HCT116 (cell line): ENCODE data around the gene STKLD1. TPM values are rescaled to one million over a fixed set of nuclear protein-coding genes. Genes with fewer than 3 reads are reported as not detected.

Experiments
- ATAC-seq: fragments of 200-7000 bp; cut with Tn5 transposase; 2 replicates; pipeline ENCODE4 v1.9.1; 2020; ENCODE audit warnings: mild to moderate bottlenecking, moderate library complexity
- BruUV-seq: library from RNA; stranded (reverse); fragments of 400-500 nt; replicated peaks from 2 replicates; lab custom pipeline; 2021; lab: Mats Ljungman, UMichigan
- CTCF ChIA-PET: fragments of 300-600 bp; sonication (Branson Sonifier 250); formaldehyde crosslinking; loops from one replicate; lab custom pipeline; 2021; ENCODE audit warnings: antibody characterized with exemption; lab: Charles Lee
- POLR2A ChIA-PET: fragments of 300-600, 350-600 bp; sonication (Branson Sonifier 250); formaldehyde crosslinking; loops from one replicate; lab custom pipeline; 2021; ENCODE audit warnings: antibody characterized with exemption; lab: Charles Lee
- RAD21 ChIA-PET, 2 experiments: fragments of 300-600 bp; sonication (Branson Sonifier 250); formaldehyde crosslinking; loops; one replicate each; lab custom pipeline; 2023; ENCODE audit warnings: low total read pairs in 2 of 2; ENCODE audit not compliant: uncharacterized antibody in 2 of 2, unreplicated experiment in 2 of 2, low non-redundant PET in 1 of 2; lab: Charles Lee
- DNase-seq: peaks from one replicate; pipeline ENCODE4 v3.0.0-alpha.2; 2010; ENCODE audit warnings: low read depth, low spot score
- H2AFZ ChIP-seq: fragments of 200-600 bp; shearing (Covaris generic), sonication (generic); 2 replicates; pipeline ENCODE4 v1.6.1; 2017; ENCODE audit warnings: low read depth, mixed run types, mixed read lengths, antibody characterized with exemption, low read length; ENCODE audit not compliant: poor library complexity, severe bottlenecking
- H3K27ac ChIP-seq: 2 replicates; pipeline ENCODE4 v1.5.1; 2012; ENCODE audit warnings: low read depth, low read length
- H3K27me3 ChIP-seq: fragments of 200-600 bp; sonication (generic); 2 replicates; pipeline ENCODE4 v1.6.1; 2016; ENCODE audit warnings: mixed run types, low read length, mixed read lengths; ENCODE audit not compliant: insufficient read depth
- H3K36me3 ChIP-seq, 2 experiments: fragments of 200-500 bp in 1 of 2; fragments of 200-600 bp in 1 of 2; sonication (Bioruptor generic) in 1 of 2; sonication (generic) in 1 of 2; 2 replicates each; pipeline versions ENCODE4 v1.5.1 to v1.6.1; 2014 to 2016; ENCODE audit warnings: low read length in 2 of 2, inconsistent platforms in 1 of 2, mixed read lengths in 1 of 2, mixed run types in 1 of 2; ENCODE audit not compliant: insufficient read depth in 2 of 2, control insufficient read depth in 1 of 2
- H3K4me1 ChIP-seq, 2 experiments: fragments of 200-600 bp in 1 of 2; sonication (generic) in 1 of 2; 2 replicates each; pipeline versions ENCODE4 v1.5.1 to v1.6.1; 2012 to 2017; ENCODE audit warnings: low read length in 2 of 2, inconsistent platforms in 1 of 2, mild to moderate bottlenecking in 1 of 2, mixed read lengths in 1 of 2, mixed run types in 1 of 2, moderate library complexity in 1 of 2; ENCODE audit not compliant: insufficient read depth in 2 of 2, control insufficient read depth in 1 of 2
- H3K4me2 ChIP-seq: fragments of 200-600 bp; sonication (generic); 2 replicates; pipeline ENCODE4 v1.6.1; 2017; ENCODE audit warnings: mixed run types, low read length, mixed read lengths
- H3K4me3 ChIP-seq, 2 experiments: fragments of 200-600 bp in 1 of 2; sonication (generic) in 1 of 2; replicated peaks in 1 of 2; 2 replicates each; pipeline ENCODE4 v1.5.1; 2011 to 2016; ENCODE audit warnings: low read length in 2 of 2, control low read depth in 1 of 2, low read depth in 1 of 2, mild to moderate bottlenecking in 1 of 2, mixed read lengths in 1 of 2, mixed run types in 1 of 2
- H3K79me2 ChIP-seq: fragments of 200-600 bp; sonication (generic); 2 replicates; pipeline ENCODE4 v1.6.1; 2017; ENCODE audit warnings: mild to moderate bottlenecking, mixed run types, low read length, moderate library complexity, mixed read lengths; ENCODE audit not compliant: insufficient read depth
- H3K9ac ChIP-seq: fragments of 200-600 bp; sonication (generic); 2 replicates; pipeline ENCODE4 v1.6.1; 2016; ENCODE audit warnings: low read length, mixed read lengths
- H3K9me2 ChIP-seq: fragments of 200-600 bp; sonication (generic), shearing (Covaris generic); 2 replicates; pipeline ENCODE4 v1.6.1; 2017; ENCODE audit warnings: mixed run types, mild to moderate bottlenecking, moderate library complexity; ENCODE audit not compliant: insufficient read depth
- H3K9me3 ChIP-seq, 2 experiments: fragments of 200-500 bp in 1 of 2; fragments of 200-600 bp in 1 of 2; sonication (Bioruptor generic) in 1 of 2; sonication (generic) in 1 of 2; 2 replicates each; pipeline ENCODE4 v1.6.1; 2014 to 2017; ENCODE audit warnings: low read length in 2 of 2, mixed read lengths in 2 of 2, inconsistent platforms in 1 of 2, low read depth in 1 of 2, mild to moderate bottlenecking in 1 of 2, mixed run types in 1 of 2, moderate library complexity in 1 of 2; ENCODE audit not compliant: control insufficient read depth in 1 of 2, insufficient read depth in 1 of 2
- H4K20me1 ChIP-seq: fragments of 200-600 bp; sonication (generic), shearing (Covaris generic); 2 replicates; pipeline ENCODE4 v1.6.1; 2017; ENCODE audit warnings: mixed run types, mild to moderate bottlenecking, moderate library complexity; ENCODE audit not compliant: insufficient read depth
- CBX3 ChIP-seq: IDR thresholded peaks from 2 replicates; pipeline ENCODE4 v1.6.1; 2012; ENCODE audit warnings: low read depth
- CEBPB ChIP-seq: IDR thresholded peaks from 2 replicates; pipeline ENCODE4 v1.6.1; 2012; ENCODE audit warnings: low read depth
- EGR1 ChIP-seq: IDR thresholded peaks from 2 replicates; pipeline ENCODE4 v1.6.1; 2012; ENCODE audit warnings: low read depth
- EZH2 ChIP-seq: fragments of 200-600 bp; sonication (generic); IDR thresholded peaks from 2 replicates; pipeline ENCODE4 v1.6.1; 2017; ENCODE audit warnings: antibody characterized with exemption, mixed run types
- EZH2phosphoT487 ChIP-seq: fragments of 200-600 bp; IDR thresholded peaks from 2 replicates; pipeline ENCODE4 v1.6.1; 2018; ENCODE audit warnings: antibody characterized with exemption, borderline replicate concordance
- JUND ChIP-seq: IDR thresholded peaks from 2 replicates; pipeline ENCODE4 v1.6.1; 2012
- POLR2A ChIP-seq: IDR thresholded peaks from 2 replicates; pipeline ENCODE4 v1.7.0; 2011; ENCODE audit warnings: borderline replicate concordance; ENCODE audit not compliant: insufficient read depth, insufficient read length; ENCODE audit errors: extremely low read depth
- POLR2AphosphoS5 ChIP-seq: IDR thresholded peaks from 2 replicates; pipeline ENCODE4 v1.6.1; 2011; ENCODE audit warnings: mild to moderate bottlenecking, low read depth, low read length, moderate library complexity
- RAD21 ChIP-seq: IDR thresholded peaks from 2 replicates; pipeline ENCODE4 v1.6.1; 2012; ENCODE audit warnings: low read depth, mild to moderate bottlenecking
- SIN3A ChIP-seq: IDR thresholded peaks from 2 replicates; pipeline ENCODE4 v1.6.1; 2012; ENCODE audit warnings: low read depth
- SP1 ChIP-seq: IDR thresholded peaks from 2 replicates; pipeline ENCODE4 v1.6.1; 2012; ENCODE audit warnings: low read depth
- SRF ChIP-seq: IDR thresholded peaks from 2 replicates; pipeline ENCODE4 v1.6.1; 2012; ENCODE audit warnings: low read depth
- YY1 ChIP-seq: IDR thresholded peaks from 2 replicates; pipeline ENCODE4 v1.6.1; 2011; ENCODE audit warnings: low read length, low read depth, moderate library complexity, mild to moderate bottlenecking; ENCODE audit not compliant: insufficient replicate concordance; ENCODE audit errors: extremely low read depth
- ZNF274 ChIP-seq: fragments of 200-500 bp; sonication (Bioruptor generic); IDR thresholded peaks from 2 replicates; pipeline ENCODE4 v1.6.1; 2014; ENCODE audit warnings: mild to moderate bottlenecking, low read depth, low read length, inconsistent platforms
- intact Hi-C: fragments of 100-400 bp; cut with micrococcal nuclease; formaldehyde crosslinking; loops from 2 replicates; pipeline ENCODE4 v1.10.0; 2022
- total RNA-seq: library from RNA; stranded (reverse); gene quantifications from one replicate; pipeline ENCODE4 v1.2.1, GENCODE V29; 2021; ENCODE audit not compliant: unreplicated experiment
- TF ChIP-seq, protein P1 (sequence below): IDR thresholded peaks from 2 replicates; pipeline ENCODE4 v1.6.1; 2011; ENCODE audit warnings: mild to moderate bottlenecking, low read length, moderate library complexity; ENCODE audit not compliant: insufficient replicate concordance; ENCODE audit errors: extremely low read depth
- TF ChIP-seq, protein P2 (sequence below): IDR thresholded peaks from 2 replicates; pipeline ENCODE4 v1.6.1; 2012; ENCODE audit warnings: low read depth
- TF ChIP-seq, protein P3 (sequence below), 3 experiments: fragments of 200-600 bp in 1 of 3; sonication (generic) in 1 of 3; IDR thresholded peaks in 2 of 3; conservative IDR thresholded peaks in 1 of 3; 2 replicates each; pipeline ENCODE4 v1.5.1; 2012 to 2017; ENCODE audit warnings: low read depth in 2 of 3, low read length in 2 of 3, antibody characterized with exemption in 1 of 3, borderline replicate concordance in 1 of 3, control low read depth in 1 of 3, mild to moderate bottlenecking in 1 of 3, mixed read lengths in 1 of 3, mixed run types in 1 of 3, moderate library complexity in 1 of 3; ENCODE audit not compliant: insufficient read depth in 1 of 3

The STKLD1 gene
- total RNA-seq, 1 experiment from 2014 or later = 0.37 TPM

DNA sequence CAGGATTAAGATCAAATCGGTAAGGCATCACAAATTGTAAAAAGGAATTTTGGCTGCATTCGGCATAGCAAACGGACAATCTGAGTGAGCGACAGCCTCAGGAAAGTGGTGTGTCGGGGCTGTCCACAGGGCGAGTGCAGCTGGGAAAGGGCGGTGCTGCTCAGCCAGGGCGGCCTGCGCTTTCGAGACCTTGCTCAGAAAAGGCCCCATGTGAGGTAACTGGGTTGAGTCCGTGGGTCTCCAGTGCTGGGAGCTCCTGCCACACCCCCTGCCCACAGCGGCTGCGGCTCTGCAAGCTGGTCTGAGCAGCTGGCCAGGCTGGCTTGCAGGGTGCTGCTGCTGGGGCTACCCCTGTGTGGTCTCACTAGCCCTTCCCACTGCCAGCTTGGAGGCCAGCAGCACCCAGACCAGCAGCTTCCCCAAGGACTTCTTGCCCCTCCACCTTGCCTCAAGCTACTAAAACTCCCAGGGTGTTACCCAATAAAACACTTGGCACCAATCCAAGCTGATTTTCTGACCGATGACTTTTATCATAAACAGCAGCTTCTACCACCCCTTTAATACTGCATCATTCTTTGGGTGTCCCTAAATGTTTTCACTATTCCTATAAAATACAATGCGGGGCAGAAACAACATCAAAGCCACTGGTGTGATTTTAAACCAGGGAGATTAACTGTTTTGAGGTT is 13.7 kb upstream of the STKLD1 start:
- Histone ChIP-seq H2AFZ (no peak overlapping the region), H3K79me2 (peaks cover 49% of the 10 kb centered on the region), H3K9ac (no peak overlapping the region), H4K20me1 (no peaks in the 10 kb centered on the region), H3K9me2 (no peaks in the 10 kb centered on the region), H3K4me2 (no peak overlapping the region), H3K27ac (0 out of 2 replicates have a peak overlapping the region, but pooled peaks have one; percentile 2), H3K4me1 (peaks cover 4% of the 10 kb centered on the region in 2 experiments; a peak in 3 of 4 replicates), H3K4me3 (no peak overlapping the region), H3K9me3 (no peaks in the 10 kb centered on the region), H3K27me3 (no peaks in the 10 kb centered on the region), H3K36me3 (peaks cover 40 to 60% of the 10 kb centered on the region in 2 experiments; a peak in 3 of 4 replicates)
- TF ChIP-seq ZNF274 (no peak), CBX3 (no peak), RAD21 (no peak), YY1 (no peak), CEBPB (no peak), EZH2phosphoT487 (no peak), SIN3A (no peak), SRF (no peak), EZH2 (no peak), JUND (no peak), SP1 (no peak), POLR2A (no peak), POLR2AphosphoS5 (no peak), EGR1 (no peak)
- TF ChIP-seq, protein P1, sequence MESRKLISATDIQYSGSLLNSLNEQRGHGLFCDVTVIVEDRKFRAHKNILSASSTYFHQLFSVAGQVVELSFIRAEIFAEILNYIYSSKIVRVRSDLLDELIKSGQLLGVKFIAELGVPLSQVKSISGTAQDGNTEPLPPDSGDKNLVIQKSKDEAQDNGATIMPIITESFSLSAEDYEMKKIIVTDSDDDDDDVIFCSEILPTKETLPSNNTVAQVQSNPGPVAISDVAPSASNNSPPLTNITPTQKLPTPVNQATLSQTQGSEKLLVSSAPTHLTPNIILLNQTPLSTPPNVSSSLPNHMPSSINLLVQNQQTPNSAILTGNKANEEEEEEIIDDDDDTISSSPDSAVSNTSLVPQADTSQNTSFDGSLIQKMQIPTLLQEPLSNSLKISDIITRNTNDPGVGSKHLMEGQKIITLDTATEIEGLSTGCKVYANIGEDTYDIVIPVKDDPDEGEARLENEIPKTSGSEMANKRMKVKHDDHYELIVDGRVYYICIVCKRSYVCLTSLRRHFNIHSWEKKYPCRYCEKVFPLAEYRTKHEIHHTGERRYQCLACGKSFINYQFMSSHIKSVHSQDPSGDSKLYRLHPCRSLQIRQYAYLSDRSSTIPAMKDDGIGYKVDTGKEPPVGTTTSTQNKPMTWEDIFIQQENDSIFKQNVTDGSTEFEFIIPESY = no peak
- TF ChIP-seq, protein P2, sequence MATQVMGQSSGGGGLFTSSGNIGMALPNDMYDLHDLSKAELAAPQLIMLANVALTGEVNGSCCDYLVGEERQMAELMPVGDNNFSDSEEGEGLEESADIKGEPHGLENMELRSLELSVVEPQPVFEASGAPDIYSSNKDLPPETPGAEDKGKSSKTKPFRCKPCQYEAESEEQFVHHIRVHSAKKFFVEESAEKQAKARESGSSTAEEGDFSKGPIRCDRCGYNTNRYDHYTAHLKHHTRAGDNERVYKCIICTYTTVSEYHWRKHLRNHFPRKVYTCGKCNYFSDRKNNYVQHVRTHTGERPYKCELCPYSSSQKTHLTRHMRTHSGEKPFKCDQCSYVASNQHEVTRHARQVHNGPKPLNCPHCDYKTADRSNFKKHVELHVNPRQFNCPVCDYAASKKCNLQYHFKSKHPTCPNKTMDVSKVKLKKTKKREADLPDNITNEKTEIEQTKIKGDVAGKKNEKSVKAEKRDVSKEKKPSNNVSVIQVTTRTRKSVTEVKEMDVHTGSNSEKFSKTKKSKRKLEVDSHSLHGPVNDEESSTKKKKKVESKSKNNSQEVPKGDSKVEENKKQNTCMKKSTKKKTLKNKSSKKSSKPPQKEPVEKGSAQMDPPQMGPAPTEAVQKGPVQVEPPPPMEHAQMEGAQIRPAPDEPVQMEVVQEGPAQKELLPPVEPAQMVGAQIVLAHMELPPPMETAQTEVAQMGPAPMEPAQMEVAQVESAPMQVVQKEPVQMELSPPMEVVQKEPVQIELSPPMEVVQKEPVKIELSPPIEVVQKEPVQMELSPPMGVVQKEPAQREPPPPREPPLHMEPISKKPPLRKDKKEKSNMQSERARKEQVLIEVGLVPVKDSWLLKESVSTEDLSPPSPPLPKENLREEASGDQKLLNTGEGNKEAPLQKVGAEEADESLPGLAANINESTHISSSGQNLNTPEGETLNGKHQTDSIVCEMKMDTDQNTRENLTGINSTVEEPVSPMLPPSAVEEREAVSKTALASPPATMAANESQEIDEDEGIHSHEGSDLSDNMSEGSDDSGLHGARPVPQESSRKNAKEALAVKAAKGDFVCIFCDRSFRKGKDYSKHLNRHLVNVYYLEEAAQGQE = no peak
- TF ChIP-seq, protein P3, sequence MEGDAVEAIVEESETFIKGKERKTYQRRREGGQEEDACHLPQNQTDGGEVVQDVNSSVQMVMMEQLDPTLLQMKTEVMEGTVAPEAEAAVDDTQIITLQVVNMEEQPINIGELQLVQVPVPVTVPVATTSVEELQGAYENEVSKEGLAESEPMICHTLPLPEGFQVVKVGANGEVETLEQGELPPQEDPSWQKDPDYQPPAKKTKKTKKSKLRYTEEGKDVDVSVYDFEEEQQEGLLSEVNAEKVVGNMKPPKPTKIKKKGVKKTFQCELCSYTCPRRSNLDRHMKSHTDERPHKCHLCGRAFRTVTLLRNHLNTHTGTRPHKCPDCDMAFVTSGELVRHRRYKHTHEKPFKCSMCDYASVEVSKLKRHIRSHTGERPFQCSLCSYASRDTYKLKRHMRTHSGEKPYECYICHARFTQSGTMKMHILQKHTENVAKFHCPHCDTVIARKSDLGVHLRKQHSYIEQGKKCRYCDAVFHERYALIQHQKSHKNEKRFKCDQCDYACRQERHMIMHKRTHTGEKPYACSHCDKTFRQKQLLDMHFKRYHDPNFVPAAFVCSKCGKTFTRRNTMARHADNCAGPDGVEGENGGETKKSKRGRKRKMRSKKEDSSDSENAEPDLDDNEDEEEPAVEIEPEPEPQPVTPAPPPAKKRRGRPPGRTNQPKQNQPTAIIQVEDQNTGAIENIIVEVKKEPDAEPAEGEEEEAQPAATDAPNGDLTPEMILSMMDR (IDR thresholded peaks at IDR 0.05 in 2 of 3, conservative IDR thresholded peaks at IDR 0.05 in 1 of 3; ENCODE audit: borderline replicate concordance in 1 of 3, insufficient read depth in 1 of 3, low read depth in 2 of 3, low read length in 2 of 3) = no peak
- DNase-seq (no peak), ATAC-seq (peak; percentile 6; the same call in 1 of the 2 replicates)
- intact Hi-C loops = no loop called here
- TSS peak; percentile 22 for BruUV-seq
- POLR2A ChIA-PET = interaction anchor here (0.8 to 1.4 kb wide), 2 partner anchors 9 to 15 kb away, joined by 3 to 5 read pairs; partner anchors contain the start of genes MED22 and RPL7A
- CTCF ChIA-PET = no interaction called here
- RAD21 ChIA-PET = no interaction called here
